Measurements from ENCODE around the gene TEC. TPM values are rescaled to one million over a fixed set of nuclear protein-coding genes. Genes with fewer than 3 reads are reported as not detected.

The TEC gene
- total RNA-seq, 2 experiments from 2014 or later = 2.7 to 3.4 TPM

DNA sequence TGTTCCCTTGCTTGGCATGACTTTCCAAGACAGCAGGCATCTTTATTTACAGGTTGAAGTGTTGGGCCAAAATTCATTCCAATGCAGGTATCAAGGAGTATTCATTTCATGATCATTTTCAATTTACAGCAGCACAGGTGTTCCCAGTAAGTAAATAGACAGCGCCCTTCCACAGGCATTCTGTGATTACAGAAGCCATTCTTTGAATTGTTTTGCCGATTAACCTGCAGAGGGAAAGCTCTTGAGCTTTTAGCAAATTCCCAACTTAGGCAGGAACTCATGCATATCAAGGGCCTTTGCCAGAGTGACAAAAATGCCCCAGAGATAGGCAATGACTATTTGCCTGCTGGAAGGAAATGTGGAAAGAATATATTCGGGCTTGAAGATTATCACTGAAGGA is 142.4 kb downstream of the TEC start:
- ATAC-seq = no peak
- CTCF ChIA-PET = interaction anchor here (0.6 to 10.5 kb wide), 14 partner anchors 11 to 418 kb away, joined by 3 to 284 read pairs (median 6); no protein-coding TSS in a partner anchor
- Mint-ChIP-seq H3K4me3 (peak overlapping the region; percentile 90), H3K36me3 (ENCODE audit: low read depth) (peaks cover 71% of the 10 kb centered on the region), H3K4me1 (ENCODE audit: low read depth) (peaks cover 85% of the 10 kb centered on the region), H3K9me3 (ENCODE audit: insufficient read depth) (no peaks in the 10 kb centered on the region), H3K27me3 (ENCODE audit: low read depth) (no peaks in the 10 kb centered on the region), H3K27ac (peak overlapping the region; percentile 92)
- no peak for DNase-seq
- POLR2A ChIA-PET = interaction anchor here (5.7 kb wide), 1 partner anchor 12 kb away, joined by 149 read pairs; no protein-coding TSS in a partner anchor

DNA sequence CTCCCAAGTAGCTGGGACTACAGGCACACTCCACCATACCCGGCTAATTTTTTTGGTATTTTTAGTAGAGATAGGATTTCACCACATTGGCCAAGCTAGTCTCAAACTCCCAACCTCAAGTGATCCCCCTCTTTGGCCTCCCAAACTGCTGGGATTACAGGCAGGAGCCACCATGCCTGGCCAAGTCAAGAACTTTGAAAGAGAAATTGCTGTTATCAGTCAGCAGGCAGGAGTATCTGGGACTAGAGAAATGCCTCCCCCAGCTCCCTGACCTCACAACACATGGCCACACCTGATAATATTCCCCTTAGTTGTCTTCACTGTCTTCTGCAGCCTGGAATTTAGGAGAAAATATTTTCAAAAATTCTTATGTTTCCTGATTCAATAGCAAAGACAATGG is 143.0 kb downstream of the TEC start:
- Mint-ChIP-seq H3K9me3 (ENCODE audit: insufficient read depth) (no peaks in the 10 kb centered on the region), H3K27ac (peak overlapping the region; percentile 92), H3K36me3 (ENCODE audit: low read depth) (peaks cover 66% of the 10 kb centered on the region), H3K4me3 (no peak overlapping the region), H3K27me3 (ENCODE audit: low read depth) (no peaks in the 10 kb centered on the region), H3K4me1 (ENCODE audit: low read depth) (peaks cover 83% of the 10 kb centered on the region)
- ATAC-seq = no peak
- ChIA-PET CTCF (interaction anchor here (1.2 to 10.5 kb wide), 10 partner anchors 10 to 419 kb away, joined by 3 to 284 read pairs (median 10); no protein-coding TSS in a partner anchor), POLR2A (interaction anchor here (5.7 kb wide), 1 partner anchor 12 kb away, joined by 149 read pairs; no protein-coding TSS in a partner anchor)
- no peak for DNase-seq

DNA sequence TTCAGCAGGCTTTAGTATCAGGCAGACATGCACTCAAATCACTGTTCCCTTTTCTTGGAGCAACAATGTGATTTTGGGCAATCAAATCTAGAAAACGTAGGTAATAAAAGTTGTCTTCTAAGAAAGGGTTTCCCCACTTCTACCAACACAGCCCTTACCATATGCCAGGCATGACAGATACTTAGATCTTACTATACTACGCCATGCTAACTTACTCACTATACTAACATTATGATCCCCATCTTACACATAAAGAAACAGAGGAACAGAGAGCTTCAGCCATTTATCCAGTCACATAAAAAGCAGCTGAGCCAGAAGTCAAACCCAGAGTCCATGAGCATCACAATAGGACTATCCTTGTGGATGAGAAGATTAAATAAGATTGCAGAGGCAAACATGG is 144.8 kb downstream of the TEC start:
- no peaks in the 10 kb centered on the region for H3K27me3 Mint-ChIP-seq (ENCODE audit: low read depth)
- POLR2A ChIA-PET = interaction anchor here (0.9 to 1.3 kb wide), 3 partner anchors 13 to 17 kb away, joined by 3 to 6 read pairs (median 3); no protein-coding TSS in a partner anchor
- H3K4me1 Mint-ChIP-seq (ENCODE audit: low read depth) = peaks cover 67% of the 10 kb centered on the region
- no peaks in the 10 kb centered on the region for H3K9me3 Mint-ChIP-seq (ENCODE audit: insufficient read depth)
- peaks cover 49% of the 10 kb centered on the region for H3K36me3 Mint-ChIP-seq (ENCODE audit: low read depth)
- DNase-seq = no peak
- no peak overlapping the region for H3K4me3 Mint-ChIP-seq
- ATAC-seq = no peak
- no peak overlapping the region for H3K27ac Mint-ChIP-seq
- CTCF ChIA-PET = interaction anchor here (0.8 to 10.5 kb wide), 8 partner anchors 10 to 150 kb away, joined by 3 to 284 read pairs (median 4); partner anchors contain the start of gene TXK

DNA sequence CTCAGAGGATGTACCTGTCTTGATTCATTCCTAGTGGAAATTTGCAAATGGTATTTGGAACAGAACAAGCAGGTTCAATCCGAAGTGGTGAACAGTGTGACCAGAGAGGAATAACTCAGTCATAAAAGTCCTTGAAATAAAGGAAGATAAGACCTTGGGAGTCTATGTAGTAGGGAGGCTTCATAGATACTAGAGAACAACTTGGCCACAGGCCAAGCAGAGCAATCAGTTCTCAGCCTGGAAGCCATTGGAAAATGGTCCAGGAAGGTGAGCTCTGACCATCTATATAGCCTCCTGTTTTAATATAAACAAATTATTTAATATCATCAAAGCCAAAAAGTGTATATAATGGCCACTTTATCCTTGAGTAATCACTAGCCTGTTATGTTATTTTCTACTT is 146.9 kb downstream of the TEC start:
- ChIA-PET POLR2A (no interaction called here), CTCF (interaction anchor here (1.0 to 10.5 kb wide), 3 partner anchors 13 to 88 kb away, joined by 3 to 284 read pairs (median 4); no protein-coding TSS in a partner anchor)
- no peaks in the 10 kb centered on the region for H3K9me3 Mint-ChIP-seq (ENCODE audit: insufficient read depth)
- peaks cover 56% of the 10 kb centered on the region for H3K36me3 Mint-ChIP-seq (ENCODE audit: low read depth)
- H3K4me3 Mint-ChIP-seq = no peak overlapping the region
- no peak for DNase-seq
- H3K27ac Mint-ChIP-seq = no peak overlapping the region
- H3K27me3 Mint-ChIP-seq (ENCODE audit: low read depth) = no peaks in the 10 kb centered on the region
- ATAC-seq = no peak
- H3K4me1 Mint-ChIP-seq (ENCODE audit: low read depth) = peaks cover 67% of the 10 kb centered on the region

DNA sequence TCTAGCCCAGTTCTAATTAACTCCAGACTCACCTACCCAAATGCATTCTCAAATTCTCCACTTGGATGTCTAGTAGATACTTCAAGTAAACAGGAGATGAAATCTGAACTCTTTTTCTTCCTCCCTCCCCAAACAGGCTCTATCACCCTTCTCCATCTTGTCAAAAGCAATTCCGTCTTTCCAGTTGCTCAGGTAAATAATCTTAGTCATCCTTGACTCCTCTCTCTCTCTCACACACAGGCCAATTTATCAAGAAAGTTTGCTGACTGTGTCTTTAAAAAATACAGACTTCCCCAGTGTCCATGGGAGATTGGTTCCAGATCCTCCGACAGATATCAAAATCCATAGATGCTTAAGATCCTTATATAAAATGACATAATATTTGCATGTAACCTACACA is 148.5 kb downstream of the TEC start:
- Mint-ChIP-seq H3K9me3 (ENCODE audit: insufficient read depth) (no peaks in the 10 kb centered on the region), H3K27ac (no peak overlapping the region), H3K36me3 (ENCODE audit: low read depth) (peaks cover 54% of the 10 kb centered on the region), H3K4me3 (no peak overlapping the region), H3K4me1 (ENCODE audit: low read depth) (peaks cover 64% of the 10 kb centered on the region), H3K27me3 (ENCODE audit: low read depth) (no peaks in the 10 kb centered on the region)
- no peak for ATAC-seq
- ChIA-PET CTCF (no interaction called here), POLR2A (no interaction called here)
- no peak for DNase-seq

DNA sequence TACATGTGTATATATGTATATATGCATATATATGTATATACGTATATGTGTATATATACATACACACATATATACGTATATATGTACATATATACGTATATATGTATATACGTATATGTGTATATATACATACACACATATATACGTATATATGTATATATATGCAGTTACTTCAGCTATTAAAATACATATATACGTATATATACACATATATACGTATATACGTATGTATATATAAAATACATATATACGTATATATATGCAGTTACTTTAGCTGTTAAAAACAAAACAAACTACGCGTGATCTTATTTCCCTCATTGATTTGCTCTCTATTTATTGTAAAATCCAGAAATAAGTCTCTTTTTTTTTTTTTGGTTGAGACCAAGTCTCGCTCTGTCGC is 149.5 kb downstream of the TEC start:
- CTCF ChIA-PET = interaction anchor here (0.9 kb wide), 1 partner anchor 10 kb away, joined by 3 read pairs; no protein-coding TSS in a partner anchor
- H3K4me3 Mint-ChIP-seq = no peak overlapping the region
- peaks cover 57% of the 10 kb centered on the region for H3K4me1 Mint-ChIP-seq (ENCODE audit: low read depth)
- POLR2A ChIA-PET = no interaction called here
- DNase-seq (no peak), ATAC-seq (no peak)
- no peaks in the 10 kb centered on the region for H3K9me3 Mint-ChIP-seq (ENCODE audit: insufficient read depth)
- H3K36me3 Mint-ChIP-seq (ENCODE audit: low read depth) = peaks cover 53% of the 10 kb centered on the region
- no peaks in the 10 kb centered on the region for H3K27me3 Mint-ChIP-seq (ENCODE audit: low read depth)
- H3K27ac Mint-ChIP-seq = no peak overlapping the region

DNA sequence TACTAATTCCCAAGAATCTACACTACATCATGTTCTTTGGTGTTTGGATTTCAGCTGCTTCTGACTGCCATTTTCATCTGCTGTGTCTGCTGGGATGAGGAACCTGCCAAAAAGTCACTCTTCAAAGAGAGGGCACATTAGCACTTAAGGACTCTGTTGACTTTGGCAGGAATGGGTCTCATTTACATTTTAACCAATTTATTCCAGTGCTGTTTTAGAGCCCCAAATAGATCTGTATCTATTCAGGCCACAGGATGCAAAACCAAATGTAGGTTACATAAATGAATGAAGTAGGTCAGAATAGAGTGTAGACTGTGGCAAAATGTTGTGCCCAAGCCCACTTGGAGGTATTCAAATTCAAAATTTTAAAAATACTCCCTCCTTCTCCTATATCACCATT is 150.0 kb downstream of the TEC start:
- Mint-ChIP-seq H3K36me3 (ENCODE audit: low read depth) (peaks cover 51% of the 10 kb centered on the region), H3K4me3 (no peak overlapping the region), H3K9me3 (ENCODE audit: insufficient read depth) (no peaks in the 10 kb centered on the region), H3K27ac (no peak overlapping the region), H3K4me1 (ENCODE audit: low read depth) (peaks cover 57% of the 10 kb centered on the region), H3K27me3 (ENCODE audit: low read depth) (no peaks in the 10 kb centered on the region)
- DNase-seq (no peak), ATAC-seq (no peak)
- ChIA-PET POLR2A (no interaction called here), CTCF (interaction anchor here (0.9 kb wide), 1 partner anchor 10 kb away, joined by 3 read pairs; no protein-coding TSS in a partner anchor)

DNA sequence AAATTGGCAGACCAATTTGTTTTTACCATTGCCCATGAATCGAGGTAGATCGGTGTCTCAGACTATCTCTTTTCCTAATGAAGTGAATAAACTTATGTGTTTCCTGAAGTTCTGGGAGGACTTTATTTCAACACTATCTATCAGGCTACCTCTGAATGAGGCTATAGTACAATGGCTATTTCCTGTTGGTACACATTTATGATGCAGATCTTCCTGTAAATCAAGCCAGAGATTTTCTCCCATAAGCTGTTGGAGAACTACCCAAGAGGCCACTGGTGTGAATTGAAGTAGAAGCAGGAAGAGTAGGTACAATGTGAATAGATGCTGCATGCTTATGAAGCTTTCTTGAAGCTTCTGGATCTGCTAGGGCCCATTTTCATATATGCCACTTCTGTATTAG is 151.6 kb downstream of the TEC start:
- Mint-ChIP-seq H3K9me3 (ENCODE audit: insufficient read depth) (no peaks in the 10 kb centered on the region), H3K36me3 (ENCODE audit: low read depth) (peaks cover 55% of the 10 kb centered on the region), H3K4me1 (ENCODE audit: low read depth) (peaks cover 57% of the 10 kb centered on the region), H3K27ac (peak overlapping the region; percentile 30), H3K27me3 (ENCODE audit: low read depth) (no peaks in the 10 kb centered on the region), H3K4me3 (no peak overlapping the region)
- no peak for ATAC-seq
- no peak for DNase-seq
- POLR2A ChIA-PET = interaction anchor here (0.7 to 1.1 kb wide), 4 partner anchors 14 to 629 kb away, joined by 3 to 4 read pairs (median 4); partner anchors contain the start of gene TXK
- CTCF ChIA-PET = interaction anchor here (0.7 to 1.9 kb wide), 8 partner anchors 9 to 27 kb away, joined by 3 to 15 read pairs (median 3); no protein-coding TSS in a partner anchor

DNA sequence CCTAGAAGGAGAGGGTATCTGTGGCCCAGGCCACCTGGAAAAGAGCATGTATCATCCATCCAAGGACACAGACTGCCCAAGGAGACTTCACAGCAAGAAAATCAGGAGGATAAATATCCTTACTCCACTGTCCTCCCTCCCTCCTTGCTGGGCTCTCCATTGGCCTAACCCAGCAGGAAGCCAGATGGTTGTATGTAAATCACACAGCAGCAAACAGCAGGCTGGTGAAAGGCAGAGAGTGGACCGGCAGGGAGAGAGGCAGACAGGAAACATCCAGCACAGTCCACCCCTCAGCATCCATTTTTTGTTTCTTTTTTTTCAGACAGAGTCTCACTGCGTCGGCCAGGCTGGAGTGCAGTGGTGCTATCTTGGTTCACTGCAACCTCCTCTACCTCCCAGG is 153.1 kb downstream of the TEC start:
- H3K4me3 Mint-ChIP-seq = no peak overlapping the region
- no peak for ATAC-seq

DNA sequence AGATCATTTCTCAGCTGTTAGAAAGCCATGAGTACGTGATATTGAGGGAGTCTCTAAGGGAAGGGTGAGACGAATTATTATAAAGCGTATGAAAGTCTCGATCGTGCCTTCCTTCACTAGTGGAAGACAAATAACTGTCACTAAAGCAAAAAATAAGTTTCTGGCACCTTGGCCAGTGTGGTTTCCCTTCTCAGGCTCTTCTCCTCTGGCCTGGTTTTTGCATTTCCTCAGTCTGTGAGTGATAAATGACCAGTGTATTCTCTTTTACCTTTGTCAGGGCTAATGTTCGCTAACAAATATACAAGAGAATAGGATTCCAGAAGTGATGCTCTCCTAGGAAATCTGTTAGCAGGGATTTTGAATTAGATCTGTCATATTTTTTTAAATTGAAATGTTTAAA is 155.2 kb downstream of the TEC start:
- Mint-ChIP-seq H3K27me3 (ENCODE audit: low read depth) (no peaks in the 10 kb centered on the region), H3K4me3 (peak overlapping the region; percentile 3), H3K27ac (peak overlapping the region; percentile 30), H3K4me1 (ENCODE audit: low read depth) (peaks cover 69% of the 10 kb centered on the region), H3K36me3 (ENCODE audit: low read depth) (peaks cover 79% of the 10 kb centered on the region), H3K9me3 (ENCODE audit: insufficient read depth) (no peaks in the 10 kb centered on the region)
- no peak for ATAC-seq
- CTCF ChIA-PET = interaction anchor here (0.8 to 1.2 kb wide), 2 partner anchors 10 kb away, joined by 3 read pairs; no protein-coding TSS in a partner anchor
- no peak for DNase-seq
- POLR2A ChIA-PET = no interaction called here

More for the DNA sequence above, 153.1 kb downstream of the TEC start:
- ChIA-PET CTCF (interaction anchor here (2.9 kb wide), 1 partner anchor 11 kb away, joined by 11 read pairs; no protein-coding TSS in a partner anchor), POLR2A (interaction anchor here (0.8 kb wide), 1 partner anchor 26 kb away, joined by 3 read pairs; no protein-coding TSS in a partner anchor)
- peaks cover 70% of the 10 kb centered on the region for H3K4me1 Mint-ChIP-seq (ENCODE audit: low read depth)
- H3K36me3 Mint-ChIP-seq (ENCODE audit: low read depth) = peaks cover 68% of the 10 kb centered on the region
- H3K9me3 Mint-ChIP-seq (ENCODE audit: insufficient read depth) = no peaks in the 10 kb centered on the region
- no peaks in the 10 kb centered on the region for H3K27me3 Mint-ChIP-seq (ENCODE audit: low read depth)
- no peak for DNase-seq
- peak overlapping the region; percentile 20 for H3K27ac Mint-ChIP-seq

DNA sequence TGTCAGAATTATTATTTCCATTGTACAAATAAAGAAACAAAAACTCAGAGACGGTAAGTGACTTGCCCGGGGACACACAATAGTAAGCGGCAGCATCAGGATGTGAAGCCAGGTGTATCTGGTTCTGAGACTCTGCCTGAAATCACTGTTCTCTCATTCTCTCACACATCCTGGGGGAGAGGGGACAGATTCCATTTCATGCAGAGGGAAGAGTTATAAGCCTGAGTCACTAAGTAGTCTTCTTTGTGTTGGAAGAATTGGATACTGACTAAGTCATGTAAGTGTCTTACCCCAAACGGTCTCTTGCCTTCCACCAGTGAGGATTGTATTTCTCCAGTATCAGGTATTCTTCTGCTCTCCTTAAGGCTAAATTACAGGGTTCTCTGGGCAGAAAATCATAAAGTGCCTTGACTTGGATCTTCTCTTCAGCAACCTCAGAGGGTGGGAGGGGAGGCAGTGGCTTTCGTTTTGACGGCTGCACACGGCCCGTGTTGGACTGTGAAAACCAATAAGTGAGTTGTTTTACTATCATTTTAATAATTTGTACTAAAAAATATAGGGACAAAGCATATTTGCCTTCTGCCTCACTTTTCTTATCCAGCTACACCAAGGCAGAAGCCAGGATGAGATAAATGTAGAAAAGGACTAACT is 157.5 kb downstream of the TEC start:
- DNase-seq (no peak), ATAC-seq (peak; percentile 60)
- H3K27me3 Mint-ChIP-seq (ENCODE audit: low read depth) = no peaks in the 10 kb centered on the region
- no peaks in the 10 kb centered on the region for H3K9me3 Mint-ChIP-seq (ENCODE audit: insufficient read depth)
- no peak overlapping the region for H3K27ac Mint-ChIP-seq
- CTCF ChIA-PET = interaction anchor here (1.6 to 5.5 kb wide), 2 partner anchors 17 to 108 kb away, joined by 4 to 43 read pairs; no protein-coding TSS in a partner anchor
- H3K4me1 Mint-ChIP-seq (ENCODE audit: low read depth) = peaks cover 53% of the 10 kb centered on the region
- peak overlapping the region; percentile 24 for H3K4me3 Mint-ChIP-seq
- POLR2A ChIA-PET = no interaction called here
- H3K36me3 Mint-ChIP-seq (ENCODE audit: low read depth) = peaks cover 68% of the 10 kb centered on the region

DNA sequence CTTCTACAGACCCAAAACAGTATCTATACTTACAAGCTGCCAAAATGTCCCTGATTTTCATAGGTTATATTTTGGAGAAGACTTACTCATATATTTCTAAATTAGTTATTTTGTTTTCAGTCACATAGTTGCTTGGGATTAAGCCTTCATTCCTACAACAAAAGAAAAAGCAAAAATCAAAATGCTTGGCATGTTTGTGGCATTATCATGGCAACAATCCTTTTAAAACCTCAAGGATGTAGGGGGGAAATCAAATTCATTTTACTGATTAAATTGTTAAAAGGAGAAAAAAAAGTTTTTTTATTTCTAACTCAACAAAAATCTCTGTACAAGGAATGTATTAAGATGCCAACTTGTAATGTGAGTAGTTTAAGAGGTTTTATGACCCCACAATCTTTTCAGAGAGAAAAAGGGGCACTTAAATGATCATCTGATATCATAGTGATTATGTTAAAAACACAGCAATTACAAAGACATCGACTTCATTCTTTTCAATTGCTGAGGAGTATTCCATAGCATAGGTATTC is 159.1 kb downstream of the TEC start:
- Mint-ChIP-seq H3K4me3 (no peak overlapping the region), H3K9me3 (ENCODE audit: insufficient read depth) (no peaks in the 10 kb centered on the region), H3K27me3 (ENCODE audit: low read depth) (no peaks in the 10 kb centered on the region), H3K4me1 (ENCODE audit: low read depth) (peaks cover 50% of the 10 kb centered on the region), H3K36me3 (ENCODE audit: low read depth) (peaks cover 64% of the 10 kb centered on the region), H3K27ac (no peak overlapping the region)
- ChIA-PET POLR2A (no interaction called here), CTCF (interaction anchor here (0.8 to 5.5 kb wide), 11 partner anchors 8 to 92 kb away, joined by 3 to 43 read pairs (median 6); no protein-coding TSS in a partner anchor)
- no peak for ATAC-seq
- DNase-seq = no peak
